Loucy (cell line): ENCODE data around the gene NRF1.
"Not testable (repeated sequence)": the region's sequence is repeated elsewhere in the genome, so short reads cannot be mapped to it uniquely, and the experiment has no call there.

Source experiments
- H2AFZ ChIP-seq: fragments of 200-600 bp; sonication (generic); 2 replicates; pipeline ENCODE4 v1.6.0; 2016; ENCODE audit warnings: antibody characterized with exemption, mild to moderate bottlenecking, low read length, moderate library complexity
- H3F3A ChIP-seq: fragments of 200-600 bp; 2 replicates; pipeline ENCODE4 v1.6.0; 2016; ENCODE audit warnings: antibody characterized with exemption, low read depth, mild to moderate bottlenecking
- H3K27me3 ChIP-seq: fragments of 200-600 bp; sonication (generic); 2 replicates; pipeline ENCODE4 v1.6.1; 2014; ENCODE audit warnings: low read length, mild to moderate bottlenecking; ENCODE audit not compliant: insufficient read depth, poor library complexity, severe bottlenecking
- H3K36me3 ChIP-seq: fragments of 200-600 bp; sonication (generic); 2 replicates; pipeline ENCODE4 v1.6.1; 2016; ENCODE audit warnings: low read length; ENCODE audit not compliant: insufficient read depth
- H3K4me1 ChIP-seq: fragments of 200-600 bp; sonication (generic); 2 replicates; pipeline ENCODE4 v1.5.1; 2014; ENCODE audit warnings: low read length, mild to moderate bottlenecking; ENCODE audit not compliant: insufficient read depth, poor library complexity, severe bottlenecking
- H3K4me2 ChIP-seq: fragments of 200-600 bp; sonication (generic); 2 replicates; pipeline ENCODE4 v1.6.0; 2014; ENCODE audit warnings: antibody characterized with exemption, low read length, low read depth, mild to moderate bottlenecking; ENCODE audit not compliant: poor library complexity, severe bottlenecking
- H3K4me3 ChIP-seq: fragments of 200-600 bp; sonication (generic); 2 replicates; pipeline ENCODE4 v1.5.1; 2014; ENCODE audit warnings: low read length, mild to moderate bottlenecking, mixed read lengths; ENCODE audit not compliant: poor library complexity, severe bottlenecking
- H3K79me2 ChIP-seq: fragments of 200-600 bp; sonication (generic); 2 replicates; pipeline ENCODE4 v1.6.1; 2014; ENCODE audit warnings: low read length; ENCODE audit not compliant: insufficient read depth
- H3K9ac ChIP-seq: fragments of 200-600 bp; sonication (generic); 2 replicates; pipeline ENCODE4 v1.6.0; 2014; ENCODE audit warnings: mild to moderate bottlenecking, low read depth, low read length, moderate library complexity; ENCODE audit not compliant: poor library complexity, severe bottlenecking
- H3K9me2 ChIP-seq: fragments of 200-600 bp; sonication (generic); replicated peaks from 2 replicates; pipeline ENCODE4 v1.6.1; 2016; ENCODE audit warnings: low read depth, low read length, mixed read lengths
- H3K9me3 ChIP-seq: fragments of 200-600 bp; sonication (generic); 2 replicates; pipeline ENCODE4 v1.6.1; 2014; ENCODE audit warnings: mild to moderate bottlenecking, antibody characterized with exemption, low read length, low read depth; ENCODE audit not compliant: insufficient read depth
- H4K20me1 ChIP-seq: fragments of 200-600 bp; sonication (generic); 2 replicates; pipeline ENCODE4 v1.6.0; 2014; ENCODE audit warnings: antibody characterized with exemption, low read length, mild to moderate bottlenecking; ENCODE audit not compliant: insufficient read depth, poor library complexity, severe bottlenecking
- CTCF ChIP-seq: fragments of 200-600 bp; sonication (generic); conservative IDR thresholded peaks from 2 replicates; pipeline ENCODE4 v1.5.1; 2014; ENCODE audit warnings: mild to moderate bottlenecking, antibody characterized with exemption, low read length
- EZH2phosphoT487 ChIP-seq: fragments of 200-600 bp; IDR thresholded peaks from 2 replicates; pipeline ENCODE4 v1.6.1; 2018; ENCODE audit warnings: antibody characterized with exemption, mild to moderate bottlenecking, moderate library complexity, borderline replicate concordance

NRF1 gene

GRCh38 chr7:129591868-129592267, 19.7 kb upstream of the NRF1 start:
- Histone ChIP-seq H3K4me1 (no peaks in the 10 kb centered on the region), H3K9me2 (no peaks in the 10 kb centered on the region), H3K79me2 (no peaks in the 10 kb centered on the region), H3F3A (no peaks in the 10 kb centered on the region), H3K36me3 (no peaks in the 10 kb centered on the region), H3K4me3 (no peak overlapping the region), H3K4me2 (no peak overlapping the region), H2AFZ (no peak overlapping the region), H3K27me3 (no peaks in the 10 kb centered on the region), H3K9me3 (peaks cover 5% of the 10 kb centered on the region; the same call in 1 of the 2 replicates), H4K20me1 (no peaks in the 10 kb centered on the region), H3K9ac (no peak overlapping the region)
- TF ChIP-seq CTCF (no peak), EZH2phosphoT487 (no peak)

DNA sequence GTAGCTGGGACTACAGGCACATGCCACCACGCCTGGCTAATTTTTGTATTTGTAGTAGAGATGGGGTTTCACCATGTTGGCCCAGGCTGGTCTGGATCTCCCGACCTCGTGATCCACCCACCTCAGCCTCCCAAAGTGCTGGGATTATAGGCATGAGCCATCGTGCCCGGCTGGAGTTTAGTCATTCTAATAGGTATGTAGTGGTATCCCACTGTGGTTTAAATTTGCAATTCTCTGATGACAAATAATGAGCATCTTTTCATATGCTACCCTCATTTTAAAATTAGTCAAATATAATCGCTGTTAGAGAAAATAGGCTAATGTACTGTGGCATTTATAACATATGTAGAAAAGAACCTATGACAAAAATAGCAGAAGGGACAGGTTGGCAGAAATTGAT, 15.1 kb upstream of the NRF1 start:
- H3K79me2 ChIP-seq = not testable (repeated sequence)

DNA sequence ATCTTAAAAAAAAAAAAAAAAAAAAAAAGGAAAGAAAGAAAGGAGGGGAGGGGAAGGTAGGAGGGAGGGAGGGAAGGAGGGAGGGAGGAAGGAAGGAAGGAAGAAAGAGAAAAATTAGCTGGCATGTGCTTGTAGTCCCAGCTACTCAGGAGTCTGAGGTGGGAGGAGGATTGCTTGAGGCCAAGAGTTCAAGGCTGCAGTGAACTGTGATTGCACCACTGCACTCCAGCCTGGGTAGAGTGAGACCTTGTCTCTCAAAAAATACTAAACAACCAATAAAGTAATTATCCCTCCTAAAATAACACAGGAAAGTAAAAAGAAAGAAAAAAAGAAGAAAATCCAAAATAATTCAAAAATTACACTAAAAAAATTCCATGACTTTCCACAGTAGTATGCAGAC, 13.8 kb upstream of the NRF1 start:
- H3K9me2 ChIP-seq = no peaks in the 10 kb centered on the region
- H3K36me3 ChIP-seq = no peaks in the 10 kb centered on the region
- no peak overlapping the region for H3K4me3 ChIP-seq
- no peaks in the 10 kb centered on the region for H4K20me1 ChIP-seq
- H3K9me3 ChIP-seq = no peaks in the 10 kb centered on the region
- H3K4me2 ChIP-seq = no peak overlapping the region
- H3K27me3 ChIP-seq = no peaks in the 10 kb centered on the region
- H2AFZ ChIP-seq = no peak overlapping the region
- no peaks in the 10 kb centered on the region for H3K4me1 ChIP-seq
- no peaks in the 10 kb centered on the region for H3F3A ChIP-seq
- no peaks in the 10 kb centered on the region for H3K79me2 ChIP-seq
- no peak overlapping the region for H3K9ac ChIP-seq
- TF ChIP-seq CTCF = no peak
- TF ChIP-seq EZH2phosphoT487 = no peak

More for the DNA sequence above, 15.1 kb upstream of the NRF1 start:
- H3K9me3 ChIP-seq, H3K9ac ChIP-seq, H3K4me3 ChIP-seq, H4K20me1 ChIP-seq, H3K27me3 ChIP-seq, H3K4me2 ChIP-seq, H3K4me1 ChIP-seq, H3K36me3 ChIP-seq, H2AFZ ChIP-seq, H3K9me2 ChIP-seq, H3F3A ChIP-seq: not testable (repeated sequence)

- Histone ChIP-seq H3K4me2 (no peak overlapping the region), H3K9me2 (no peaks in the 10 kb centered on the region), H3K9ac (no peak overlapping the region), H3K4me1 (no peaks in the 10 kb centered on the region), H3K27me3 (no peaks in the 10 kb centered on the region), H3K9me3 (no peaks in the 10 kb centered on the region), H3K36me3 (no peaks in the 10 kb centered on the region), H3F3A (no peaks in the 10 kb centered on the region), H2AFZ (no peak overlapping the region), H4K20me1 (no peaks in the 10 kb centered on the region), H3K4me3 (no peak overlapping the region), H3K79me2 (no peaks in the 10 kb centered on the region)
- TF ChIP-seq EZH2phosphoT487 (no peak), CTCF (no peak)
Measured at GRCh38 chr7:129599174-129599573, 12.3 kb upstream of the NRF1 start.

- not testable (repeated sequence) for H4K20me1 ChIP-seq, H3K27me3 ChIP-seq, H3K9ac ChIP-seq, H3K36me3 ChIP-seq, H3K4me2 ChIP-seq, H3K4me3 ChIP-seq, H3K4me1 ChIP-seq, H3K79me2 ChIP-seq, H3K9me3 ChIP-seq, H2AFZ ChIP-seq, H3F3A ChIP-seq, H3K9me2 ChIP-seq
Measured at GRCh38 chr7:129603594-129603993, 7.9 kb upstream of the NRF1 start.
